Measurements from ENCODE around the gene CDCA3. TPM values are rescaled to one million over a fixed set of nuclear protein-coding genes. Genes with fewer than 3 reads are reported as not detected.
"Not testable (repeated sequence)": the region's sequence is repeated elsewhere in the genome, so short reads cannot be mapped to it uniquely, and the experiment has no call there.

CDCA3 gene
- total RNA-seq, 1 experiment from 2014 or later = 92.0 TPM

DNA sequence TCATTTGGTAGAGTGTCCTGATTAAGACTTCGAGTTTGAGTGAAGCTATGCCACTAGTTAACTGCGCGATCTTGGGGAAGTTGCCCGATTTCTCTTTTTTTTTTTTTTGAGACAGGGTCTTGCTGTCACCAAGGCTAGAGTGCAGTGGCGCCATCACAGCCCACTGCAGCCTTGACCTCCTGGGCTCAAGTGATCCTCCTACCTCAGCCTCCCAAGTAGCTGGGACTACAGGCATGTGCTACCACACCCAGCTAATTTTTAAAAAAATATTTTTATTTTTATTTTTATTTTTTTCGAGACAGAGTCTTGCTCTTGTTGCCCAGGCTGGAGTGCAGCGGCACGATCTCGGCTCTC, 22.9 kb upstream of the CDCA3 start:
- Histone ChIP-seq H3K36me3 (ENCODE audit: low read depth, low read length) (peaks cover 18% of the 10 kb centered on the region), H4K20me1 (ENCODE audit: low read length) (peaks cover 13% of the 10 kb centered on the region), H3K27ac (ENCODE audit: low read length) (peak overlapping the region; percentile 1; the same call in 1 of the 2 replicates), H3K79me2 (ENCODE audit: low read length) (peaks cover 16% of the 10 kb centered on the region), H2AFZ (ENCODE audit: low read length) (peak overlapping the region; percentile 51; the same call in 1 of the 2 replicates), H3K4me3 (ENCODE audit: low read length) (peak overlapping the region; percentile 78), H3K4me1 (ENCODE audit: insufficient read depth, low read length) (peaks cover 27% of the 10 kb centered on the region), H3K4me2 (ENCODE audit: low read length) (peak overlapping the region; percentile 98)
- BruUV-seq (replicated peaks); H3F3A ChIP-seq (ENCODE audit: low read length, unreplicated experiment); H3K9ac ChIP-seq (ENCODE audit: low read length); intact Hi-C loops (cut with micrococcal nuclease); H3K9me3 ChIP-seq (ENCODE audit: low read length); DNase-seq; H3K9me2 ChIP-seq (replicated peaks; ENCODE audit: low read length); H3K27me3 ChIP-seq (ENCODE audit: low read length); POLR2A ChIA-PET (ENCODE audit: unreplicated experiment); ATAC-seq; CTCF ChIA-PET: not testable (repeated sequence)

DNA sequence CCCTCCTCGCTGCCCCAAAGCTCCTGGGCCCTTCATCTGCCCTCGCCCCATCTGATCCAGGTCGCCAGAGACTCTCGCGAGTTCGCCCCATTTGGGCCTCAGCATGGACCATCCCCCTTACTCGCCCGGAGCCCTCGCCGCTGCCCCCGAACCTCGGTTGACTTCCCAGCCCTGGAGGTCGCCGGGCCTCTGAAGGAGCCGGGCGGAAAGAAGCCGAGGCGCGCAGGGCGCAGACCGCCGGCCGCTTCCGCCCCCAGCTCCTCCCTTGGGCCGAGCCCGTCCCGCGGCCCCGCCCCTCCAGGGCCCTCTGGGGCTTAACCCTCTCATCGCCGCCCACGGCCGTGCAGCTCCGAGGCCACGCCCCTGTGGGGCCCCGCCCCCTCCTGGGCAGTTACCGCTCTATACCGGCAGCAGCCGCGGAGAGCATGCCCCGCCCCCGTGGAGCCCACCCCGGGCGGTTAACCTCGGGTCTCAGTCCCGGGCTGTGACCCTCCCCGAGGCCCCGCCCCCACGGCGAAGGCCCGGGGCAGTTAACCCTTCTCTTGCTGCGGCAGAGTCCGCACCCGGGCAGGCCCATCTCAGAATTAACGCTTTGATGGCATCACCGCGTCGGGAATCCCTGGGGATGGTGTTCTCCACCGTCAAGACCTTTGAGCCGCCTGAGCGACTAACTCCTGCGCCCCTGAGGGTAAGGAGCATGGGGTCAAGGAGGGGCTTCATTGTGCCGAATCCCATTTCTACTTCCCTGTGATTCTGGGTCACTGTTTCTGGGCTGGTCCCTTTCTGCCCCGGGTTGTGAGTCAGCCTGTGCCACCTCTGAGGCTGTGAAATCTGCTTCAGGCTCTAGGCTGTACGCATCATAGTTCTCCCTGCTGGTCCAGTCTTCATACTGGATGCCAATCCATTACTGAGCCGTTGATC, 22.3 kb upstream of the CDCA3 start, which contains the start of gene SPSB2:
Gene SPSB2, minus strand, starts transcription at position 210 of the 921 bp plus-strand sequence. CDS start 402 bp downstream, outside the sequence.
- ChIA-PET POLR2A (ENCODE audit: unreplicated experiment) (interaction anchor here (0.5 to 1.1 kb wide), 3 partner anchors 9 to 339 kb away, joined by 4 to 22 read pairs (median 10); partner anchors contain the start of gene GAPDH), CTCF (interaction anchor here (0.5 to 1.9 kb wide), 5 partner anchors 18 to 206 kb away, joined by 3 to 12 read pairs (median 5); partner anchors contain the start of genes C12orf57, RNU7-1 and USP5)
- Histone ChIP-seq H3K4me2 (ENCODE audit: low read length) (peak within 1 kb of the TSS; percentile 98), H3K9ac (ENCODE audit: low read length) (peak within 1 kb of the TSS; percentile 74), H3K79me2 (ENCODE audit: low read length) (peaks cover 22% of the 10 kb centered on the region), H3K4me3 (ENCODE audit: low read length) (peak within 1 kb of the TSS; percentile 78), H3K9me3 (ENCODE audit: low read length) (no peaks in the 10 kb centered on the region), H3K9me2 (replicated peaks; ENCODE audit: low read length) (no peaks in the 10 kb centered on the region), H3K27me3 (ENCODE audit: low read length) (no peaks in the 10 kb centered on the region), H3K4me1 (ENCODE audit: insufficient read depth, low read length) (peaks cover 31% of the 10 kb centered on the region), H3K36me3 (ENCODE audit: low read depth, low read length) (peaks cover 20% of the 10 kb centered on the region), H2AFZ (ENCODE audit: low read length) (peak within 1 kb of the TSS; percentile 51), H3F3A (ENCODE audit: low read length, unreplicated experiment) (peaks cover 3% of the 10 kb centered on the region), H3K27ac (ENCODE audit: low read length) (peak within 1 kb of the TSS; percentile 28; the same call in 1 of the 2 replicates), H4K20me1 (ENCODE audit: low read length) (peaks cover 19% of the 10 kb centered on the region)
- TF ChIP-seq EZH2 (IDR thresholded peaks at IDR 0.05; ENCODE audit: low read length, unreplicated experiment) = no peak
- TF ChIP-seq, protein P1, sequence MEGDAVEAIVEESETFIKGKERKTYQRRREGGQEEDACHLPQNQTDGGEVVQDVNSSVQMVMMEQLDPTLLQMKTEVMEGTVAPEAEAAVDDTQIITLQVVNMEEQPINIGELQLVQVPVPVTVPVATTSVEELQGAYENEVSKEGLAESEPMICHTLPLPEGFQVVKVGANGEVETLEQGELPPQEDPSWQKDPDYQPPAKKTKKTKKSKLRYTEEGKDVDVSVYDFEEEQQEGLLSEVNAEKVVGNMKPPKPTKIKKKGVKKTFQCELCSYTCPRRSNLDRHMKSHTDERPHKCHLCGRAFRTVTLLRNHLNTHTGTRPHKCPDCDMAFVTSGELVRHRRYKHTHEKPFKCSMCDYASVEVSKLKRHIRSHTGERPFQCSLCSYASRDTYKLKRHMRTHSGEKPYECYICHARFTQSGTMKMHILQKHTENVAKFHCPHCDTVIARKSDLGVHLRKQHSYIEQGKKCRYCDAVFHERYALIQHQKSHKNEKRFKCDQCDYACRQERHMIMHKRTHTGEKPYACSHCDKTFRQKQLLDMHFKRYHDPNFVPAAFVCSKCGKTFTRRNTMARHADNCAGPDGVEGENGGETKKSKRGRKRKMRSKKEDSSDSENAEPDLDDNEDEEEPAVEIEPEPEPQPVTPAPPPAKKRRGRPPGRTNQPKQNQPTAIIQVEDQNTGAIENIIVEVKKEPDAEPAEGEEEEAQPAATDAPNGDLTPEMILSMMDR (conservative IDR thresholded peaks at IDR 0.05; ENCODE audit: low read depth, low read length) = no peak
- TF ChIP-seq EZH2phosphoT487 (IDR thresholded peaks at IDR 0.05; ENCODE audit: borderline replicate concordance, low read length) = no peak
- ATAC-seq (peak; percentile 68), DNase-seq (peak; percentile 94)
- BruUV-seq (replicated peaks) = no TSS peak
- intact Hi-C loops (cut with micrococcal nuclease) = loop anchor here (1.0 kb wide), 1 partner anchor 18 kb away; no protein-coding TSS in a partner anchor

Measured in PC-3 (cell line).